Stomach smooth muscle (tissue), 2 donors: ENCODE data around the gene ADAMTS8.

Source experiments
- H3K27ac ChIP-seq: one replicate; pipeline ENCODE4 v1.7.0; 2013; ENCODE audit warnings: mild to moderate bottlenecking, low read length, inconsistent platforms
- H3K27me3 ChIP-seq, 2 donors: one replicate each; pipeline ENCODE4 v1.7.0; 2013; ENCODE audit warnings: low read length in 2 of 2; ENCODE audit not compliant: insufficient read depth in 2 of 2, control insufficient read depth in 1 of 2
- H3K36me3 ChIP-seq, 2 donors: one replicate each; pipeline ENCODE4 v1.7.0; 2013; ENCODE audit warnings: low read length in 2 of 2; ENCODE audit not compliant: control insufficient read depth in 2 of 2, insufficient read depth in 2 of 2
- H3K4me1 ChIP-seq: one replicate; pipeline ENCODE4 v1.7.0; 2013; ENCODE audit warnings: low read length; ENCODE audit not compliant: control insufficient read depth, insufficient read depth
- H3K4me3 ChIP-seq, 2 donors: one replicate each; pipeline ENCODE4 v1.7.0; 2013; ENCODE audit warnings: low read length in 2 of 2
- H3K9ac ChIP-seq, 2 donors: one replicate each; pipeline ENCODE4 v1.7.0; 2013; ENCODE audit warnings: low read length in 2 of 2, mild to moderate bottlenecking in 1 of 2
- H3K9me3 ChIP-seq, 2 donors: one replicate each; pipeline ENCODE4 v1.7.0; 2013; ENCODE audit warnings: low read length in 2 of 2; ENCODE audit not compliant: control insufficient read depth in 2 of 2
- donor health status: healthy.
- donor health status: Pancreatic carcinoma.

Gene ADAMTS8

DNA sequence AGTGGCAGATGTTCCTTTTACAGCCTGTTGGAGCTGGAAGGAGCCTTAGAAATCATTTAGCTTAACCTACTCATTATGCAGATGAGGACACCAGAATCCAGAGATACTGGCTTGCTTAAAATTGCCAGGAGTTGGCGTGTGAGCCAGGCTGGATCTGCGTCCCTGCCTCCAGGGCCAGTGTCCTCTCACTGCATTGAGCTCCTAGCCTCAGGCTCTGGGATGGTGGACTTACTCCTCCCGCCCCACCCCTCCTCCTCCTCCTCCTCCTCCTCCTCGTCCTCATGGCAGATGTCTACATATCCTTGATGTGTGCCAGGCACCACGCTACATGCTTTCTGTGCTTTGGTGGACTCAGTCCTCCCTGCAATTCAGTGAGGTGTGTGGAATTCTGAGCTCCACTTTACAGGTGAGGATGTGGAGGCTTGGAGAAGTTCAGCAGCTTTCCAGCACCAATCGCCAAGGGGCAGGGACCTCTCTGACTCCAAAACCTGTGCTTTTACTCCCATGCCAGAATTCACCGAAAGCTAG lies 44.1 kb upstream of the ADAMTS8 start:
- Histone ChIP-seq H3K4me1 (no peaks in the 10 kb centered on the region), H3K4me3 (no peak overlapping the region), H3K9me3 (no peaks in the 10 kb centered on the region), H3K27ac (no peak overlapping the region), H3K27me3 (no peaks in the 10 kb centered on the region), H3K36me3 (peaks cover 0 to 5% of the 10 kb centered on the region in 2 donors), H3K9ac (no peak overlapping the region)

DNA sequence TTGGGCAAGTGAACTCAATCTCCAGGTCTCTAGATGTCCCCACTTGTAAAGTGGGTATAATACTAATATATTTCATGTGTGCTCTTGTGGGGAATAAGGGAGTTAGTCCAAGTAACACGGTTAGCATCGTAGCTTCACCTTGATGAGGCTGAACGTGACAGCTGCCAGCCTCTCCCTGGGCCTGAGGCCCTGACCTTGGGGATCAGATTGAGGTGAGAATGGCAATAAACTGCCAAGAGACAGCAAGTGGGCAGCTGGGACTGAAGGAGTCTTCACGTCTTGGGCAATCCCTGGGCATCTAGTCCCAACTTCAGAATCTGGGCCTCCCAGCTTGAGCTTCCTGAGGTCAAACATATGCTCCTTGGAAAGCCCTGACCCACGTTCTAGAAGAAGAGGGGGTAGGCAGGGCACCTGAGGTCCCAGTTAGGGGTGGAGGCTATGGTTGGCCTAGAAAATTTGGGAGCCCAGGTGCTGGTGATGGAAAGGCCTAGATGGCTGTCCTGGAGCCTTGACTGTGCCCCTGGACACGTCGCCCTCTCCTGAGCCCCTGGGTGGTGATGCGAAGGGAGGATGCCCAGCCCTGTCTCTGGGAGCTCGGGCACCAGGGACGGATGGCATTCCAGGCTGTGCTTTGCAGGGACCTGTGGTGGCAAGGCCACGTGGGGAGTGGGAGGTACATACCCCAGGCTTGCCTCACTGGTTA lies 43.5 kb upstream of the ADAMTS8 start:
- no peaks in the 10 kb centered on the region for H3K9me3 ChIP-seq
- H3K27ac ChIP-seq, result no peak overlapping the region
- no peaks in the 10 kb centered on the region for H3K4me1 ChIP-seq
- H3K27me3 ChIP-seq, result no peaks in the 10 kb centered on the region
- peaks cover 0 to 5% of the 10 kb centered on the region in 2 donors for H3K36me3 ChIP-seq
- H3K9ac ChIP-seq, result no peak overlapping the region
- no peak overlapping the region for H3K4me3 ChIP-seq

DNA sequence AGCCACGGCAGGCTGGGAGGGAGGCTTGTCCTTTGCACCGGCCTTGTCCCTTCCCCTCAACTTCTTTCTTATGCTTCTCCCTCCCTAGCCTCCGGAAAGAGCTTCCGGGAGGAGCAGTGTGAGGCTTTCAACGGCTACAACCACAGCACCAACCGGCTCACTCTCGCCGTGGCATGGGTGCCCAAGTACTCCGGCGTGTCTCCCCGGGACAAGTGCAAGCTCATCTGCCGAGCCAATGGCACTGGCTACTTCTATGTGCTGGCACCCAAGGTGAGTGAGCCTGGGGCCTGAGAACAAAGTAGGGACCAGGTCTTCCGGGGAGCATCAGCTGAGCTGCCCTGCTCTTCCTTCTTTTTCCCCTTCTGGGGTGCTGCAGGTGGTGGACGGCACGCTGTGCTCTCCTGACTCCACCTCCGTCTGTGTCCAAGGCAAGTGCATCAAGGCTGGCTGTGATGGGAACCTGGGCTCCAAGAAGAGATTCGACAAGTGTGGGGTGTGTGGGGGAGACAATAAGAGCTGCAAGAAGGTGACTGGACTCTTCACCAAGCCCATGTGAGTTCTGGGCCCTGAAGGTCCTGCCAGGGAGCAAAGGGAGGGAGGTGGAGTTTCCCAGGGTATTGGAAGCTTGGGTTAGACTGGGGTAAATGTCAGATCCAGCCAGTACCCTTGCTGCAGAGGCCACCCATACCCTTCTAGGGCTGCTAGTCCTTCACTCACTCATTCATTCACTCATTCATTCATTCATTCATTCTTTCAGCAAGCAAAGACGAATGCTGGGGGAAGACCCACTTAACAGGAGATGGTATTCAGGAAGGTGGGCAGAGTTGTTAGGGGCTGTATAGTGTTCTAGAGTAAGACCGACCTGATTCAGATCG lies 42.7 kb upstream of the ADAMTS8 start:
- Histone ChIP-seq H3K36me3 (peaks cover 0 to 6% of the 10 kb centered on the region in 2 donors), H3K4me1 (no peaks in the 10 kb centered on the region), H3K4me3 (no peak overlapping the region), H3K9ac (no peak overlapping the region), H3K27ac (no peak overlapping the region), H3K27me3 (no peaks in the 10 kb centered on the region), H3K9me3 (no peaks in the 10 kb centered on the region)

DNA sequence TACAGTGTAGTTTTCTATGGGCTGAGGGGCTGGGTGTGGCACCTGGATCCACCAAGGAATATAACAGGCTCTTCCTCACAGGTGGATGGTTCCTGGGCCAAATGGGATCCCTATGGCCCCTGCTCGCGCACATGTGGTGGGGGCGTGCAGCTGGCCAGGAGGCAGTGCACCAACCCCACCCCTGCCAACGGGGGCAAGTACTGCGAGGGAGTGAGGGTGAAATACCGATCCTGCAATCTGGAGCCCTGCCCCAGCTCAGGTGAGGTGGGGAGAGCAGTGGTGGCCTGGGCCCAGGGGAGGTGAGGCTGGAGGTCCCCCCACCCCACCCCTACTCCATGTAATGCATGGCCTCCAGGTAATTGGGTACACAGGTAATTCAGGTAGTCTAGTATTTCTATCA lies 40.8 kb upstream of the ADAMTS8 start:
- Histone ChIP-seq H3K36me3 (peaks cover 0 to 9% of the 10 kb centered on the region in 2 donors), H3K27me3 (no peaks in the 10 kb centered on the region), H3K4me3 (no peak overlapping the region), H3K9ac (no peak overlapping the region), H3K9me3 (no peaks in the 10 kb centered on the region), H3K4me1 (no peaks in the 10 kb centered on the region), H3K27ac (no peak overlapping the region)

DNA sequence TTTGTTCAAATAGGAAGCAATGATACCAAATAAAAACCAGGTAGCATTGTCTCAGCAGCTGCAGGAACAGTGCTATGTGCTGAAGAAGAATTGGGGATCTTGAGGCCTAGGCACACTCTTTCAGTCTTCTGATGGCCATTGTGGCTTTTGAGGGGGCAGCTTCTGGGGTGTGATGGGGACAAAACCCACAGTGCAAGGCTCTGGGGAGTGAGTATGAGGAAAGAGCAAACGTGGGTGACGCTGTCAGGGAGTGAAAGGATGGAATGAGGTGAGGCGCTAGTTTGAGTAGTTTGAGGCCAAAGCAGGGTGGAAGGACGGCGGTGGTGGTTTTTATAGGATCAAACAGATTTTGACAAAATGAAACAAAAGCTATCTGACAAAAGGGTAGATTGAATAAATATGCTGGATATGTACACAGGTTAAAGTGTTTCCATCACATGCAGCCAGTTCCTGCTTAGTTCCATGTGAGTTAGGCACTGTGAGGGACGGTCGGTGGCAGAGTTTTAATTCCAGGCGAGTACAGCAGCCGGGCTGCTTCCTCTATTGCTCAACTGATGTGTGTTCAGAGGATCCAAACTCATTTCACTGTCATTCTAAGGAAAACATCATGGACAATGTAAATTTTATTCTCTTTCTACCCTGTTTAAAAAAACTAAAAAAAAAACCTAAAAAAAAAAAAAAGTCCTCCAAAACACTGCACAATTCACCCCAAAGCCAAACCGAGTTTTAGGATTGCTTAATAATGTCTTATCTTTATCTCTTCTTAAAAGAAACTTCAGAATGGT lies 38.9 kb upstream of the ADAMTS8 start:
- Histone ChIP-seq H3K36me3 (peaks cover 0 to 9% of the 10 kb centered on the region in 2 donors), H3K27ac (no peak overlapping the region), H3K4me3 (no peak overlapping the region), H3K9me3 (no peaks in the 10 kb centered on the region), H3K9ac (no peak overlapping the region), H3K4me1 (no peaks in the 10 kb centered on the region), H3K27me3 (no peaks in the 10 kb centered on the region)

DNA sequence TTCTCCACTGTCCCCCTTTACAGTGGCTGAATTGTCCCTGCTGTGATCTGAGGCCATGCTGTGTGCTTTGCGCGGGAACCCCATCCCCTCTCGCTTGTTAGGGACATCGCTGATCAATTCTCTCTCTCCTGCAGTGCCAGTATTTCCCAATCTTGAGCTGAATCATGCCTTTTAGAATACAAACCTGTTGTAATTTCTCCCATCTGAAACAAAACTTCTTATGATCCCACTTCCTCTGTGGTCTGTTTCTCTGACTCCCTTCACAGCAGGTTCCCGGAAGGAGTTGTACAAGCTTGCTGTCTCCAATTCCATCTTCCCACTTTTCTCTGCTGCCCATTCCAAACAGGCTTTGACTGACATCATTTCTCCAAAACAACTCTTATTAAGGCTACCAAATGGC lies 36.9 kb upstream of the ADAMTS8 start:
- H3K27me3 ChIP-seq, result no peaks in the 10 kb centered on the region
- no peak overlapping the region for H3K4me3 ChIP-seq
- peaks cover 0 to 6% of the 10 kb centered on the region in 2 donors for H3K36me3 ChIP-seq
- no peak overlapping the region for H3K9ac ChIP-seq
- no peaks in the 10 kb centered on the region for H3K9me3 ChIP-seq
- H3K4me1 ChIP-seq, result no peaks in the 10 kb centered on the region
- H3K27ac ChIP-seq, result no peak overlapping the region

DNA sequence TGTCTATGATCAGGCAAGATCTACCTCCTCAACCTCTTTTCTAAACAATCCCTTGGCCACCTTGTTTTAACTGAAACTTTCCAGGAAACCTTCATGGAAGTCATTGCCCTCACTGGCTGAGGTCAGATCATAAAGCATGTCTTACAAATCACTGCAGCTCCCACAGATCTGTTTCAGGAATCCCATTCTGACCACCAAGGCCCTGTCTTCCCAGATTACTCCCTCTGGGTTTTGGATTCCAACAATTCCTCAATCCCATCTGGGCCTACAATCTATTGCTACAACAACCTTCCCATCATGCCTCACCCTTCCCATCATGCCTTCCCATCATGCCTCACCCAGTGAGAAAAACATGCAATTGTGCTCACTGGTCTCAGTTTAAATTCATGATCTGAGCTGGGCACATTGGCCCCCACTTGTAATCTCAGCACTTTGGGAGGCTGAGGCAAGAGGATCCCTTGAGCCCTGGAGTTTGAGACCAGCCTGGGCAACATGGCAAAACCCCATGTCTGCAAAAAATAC lies 35.9 kb upstream of the ADAMTS8 start:
- no peak overlapping the region for H3K27ac ChIP-seq
- no peak overlapping the region for H3K4me3 ChIP-seq
- H3K27me3 ChIP-seq, result no peaks in the 10 kb centered on the region
- H3K36me3 ChIP-seq, result peaks cover 0 to 6% of the 10 kb centered on the region in 2 donors
- no peaks in the 10 kb centered on the region for H3K4me1 ChIP-seq
- H3K9me3 ChIP-seq, result no peaks in the 10 kb centered on the region
- no peak overlapping the region for H3K9ac ChIP-seq

DNA sequence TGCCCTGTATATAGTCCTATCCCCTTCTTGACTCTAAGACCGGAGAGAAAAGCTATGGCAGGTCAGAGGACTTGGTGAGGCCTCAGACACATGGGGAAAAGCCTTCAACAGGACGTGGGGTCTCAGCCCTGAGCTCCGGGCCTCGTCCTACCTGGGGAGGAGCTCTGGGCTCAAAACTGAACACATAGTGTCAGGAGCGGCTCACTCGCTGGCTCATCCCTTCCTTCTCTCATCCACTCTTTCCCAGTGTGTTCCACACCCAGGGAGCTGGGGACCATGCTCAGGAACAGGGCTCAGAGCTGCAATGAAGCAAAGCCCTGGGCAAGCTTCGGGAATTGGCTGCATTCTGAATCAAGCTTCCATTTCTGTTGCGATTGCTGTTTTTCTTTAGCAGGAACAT lies 34.5 kb upstream of the ADAMTS8 start:
- no peak overlapping the region for H3K27ac ChIP-seq
- no peaks in the 10 kb centered on the region for H3K4me1 ChIP-seq
- H3K27me3 ChIP-seq, result no peaks in the 10 kb centered on the region
- H3K9ac ChIP-seq, result no peak overlapping the region
- H3K9me3 ChIP-seq, result no peaks in the 10 kb centered on the region
- H3K36me3 ChIP-seq, result peaks cover 0 to 6% of the 10 kb centered on the region in 2 donors
- no peak overlapping the region for H3K4me3 ChIP-seq

DNA sequence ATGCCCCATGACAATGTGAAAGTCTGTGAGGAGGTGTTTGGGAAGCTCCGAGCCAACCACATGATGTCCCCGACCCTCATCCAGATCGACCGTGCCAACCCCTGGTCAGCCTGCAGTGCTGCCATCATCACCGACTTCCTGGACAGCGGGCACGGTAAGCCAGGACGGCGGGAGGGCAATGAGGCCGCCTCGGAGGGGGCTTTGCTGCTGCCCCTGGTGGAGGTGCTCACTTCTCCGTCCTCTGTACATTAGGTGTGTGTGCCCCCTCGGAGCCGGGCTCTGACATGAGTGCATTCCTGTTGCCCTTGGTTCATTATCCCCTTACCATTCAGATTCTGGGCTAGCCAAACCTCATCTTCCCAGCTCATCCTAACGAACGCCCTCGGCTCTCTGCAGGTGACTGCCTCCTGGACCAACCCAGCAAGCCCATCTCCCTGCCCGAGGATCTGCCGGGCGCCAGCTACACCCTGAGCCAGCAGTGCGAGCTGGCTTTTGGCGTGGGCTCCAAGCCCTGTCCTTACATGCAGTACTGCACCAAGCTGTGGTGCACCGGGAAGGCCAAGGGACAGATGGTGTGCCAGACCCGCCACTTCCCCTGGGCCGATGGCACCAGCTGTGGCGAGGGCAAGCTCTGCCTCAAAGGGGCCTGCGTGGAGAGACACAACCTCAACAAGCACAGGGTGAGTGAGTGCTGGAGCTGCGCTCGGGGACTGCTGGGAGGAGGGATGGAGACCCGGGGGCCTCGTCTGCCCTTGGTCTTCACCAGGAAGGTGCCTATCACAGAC lies 33.9 kb upstream of the ADAMTS8 start:
- Histone ChIP-seq H3K9ac (no peak overlapping the region), H3K27ac (no peak overlapping the region), H3K9me3 (no peaks in the 10 kb centered on the region), H3K4me3 (no peak overlapping the region), H3K36me3 (peaks cover 0 to 6% of the 10 kb centered on the region in 2 donors), H3K4me1 (no peaks in the 10 kb centered on the region), H3K27me3 (no peaks in the 10 kb centered on the region)

DNA sequence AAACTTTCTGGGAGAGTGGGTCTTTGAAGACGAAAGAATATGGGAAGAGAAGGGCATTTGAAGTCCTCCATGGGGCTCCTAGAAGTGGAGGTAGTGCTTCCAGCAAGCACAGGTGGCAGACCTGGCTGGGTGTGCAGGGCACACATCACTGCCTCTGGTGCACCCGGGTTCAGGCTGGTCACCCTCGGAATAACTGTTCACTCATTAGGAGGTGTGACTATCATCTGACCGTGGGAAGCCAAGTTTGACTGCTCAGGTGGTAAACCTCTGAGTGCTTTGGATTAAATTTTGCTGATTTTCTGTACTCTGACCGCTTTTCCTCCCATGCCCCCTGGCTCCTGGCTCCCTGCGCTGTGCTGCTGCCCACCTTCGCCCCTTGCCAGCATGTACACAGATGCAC lies 31.1 kb upstream of the ADAMTS8 start:
- no peak overlapping the region for H3K27ac ChIP-seq
- H3K4me3 ChIP-seq, result no peak overlapping the region
- peaks cover 0 to 5% of the 10 kb centered on the region in 2 donors for H3K36me3 ChIP-seq
- H3K9ac ChIP-seq, result no peak overlapping the region
- peaks cover 0 to 2% of the 10 kb centered on the region in 2 donors for H3K27me3 ChIP-seq
- no peaks in the 10 kb centered on the region for H3K9me3 ChIP-seq
- no peaks in the 10 kb centered on the region for H3K4me1 ChIP-seq
